Smooth muscle cell (in vitro differentiated cells): ENCODE measurements around the gene FANCC. TPM values are rescaled to one million over a fixed set of nuclear protein-coding genes. Genes with fewer than 3 reads are reported as not detected.

Experiments used
- DNase-seq: peaks from one replicate; lab custom pipeline; 2025; ENCODE audit not compliant: unreplicated experiment; lab: John Stamatoyannopoulos, UW
- H2AFZ ChIP-seq: fragments of 200-600 bp; sonication (generic); 2 replicates; pipeline ENCODE4 v1.6.0; 2016; ENCODE audit warnings: antibody characterized with exemption, low read depth, mild to moderate bottlenecking
- H3F3A ChIP-seq: fragments of 200-600 bp; sonication (generic); 2 replicates; pipeline ENCODE4 v1.6.0; 2017; ENCODE audit warnings: antibody characterized with exemption, low read depth
- H3K27ac ChIP-seq: fragments of 200-600 bp; sonication (generic); 2 replicates; pipeline ENCODE4 v1.5.1; 2016; ENCODE audit warnings: low read depth, mild to moderate bottlenecking
- H3K27me3 ChIP-seq: fragments of 200-600 bp; sonication (generic); 2 replicates; pipeline ENCODE4 v1.6.1; 2016; ENCODE audit warnings: low read depth, mild to moderate bottlenecking
- H3K36me3 ChIP-seq: fragments of 200-600 bp; sonication (generic); 2 replicates; pipeline ENCODE4 v1.5.1; 2016; ENCODE audit warnings: low read depth
- H3K4me1 ChIP-seq: fragments of 200-600 bp; sonication (generic); 2 replicates; pipeline ENCODE4 v1.5.1; 2016; ENCODE audit warnings: low read depth
- H3K4me2 ChIP-seq: fragments of 200-600 bp; sonication (generic); 2 replicates; pipeline ENCODE4 v1.6.0; 2016; ENCODE audit warnings: mild to moderate bottlenecking
- H3K4me3 ChIP-seq: fragments of 200-600 bp; sonication (generic); 2 replicates; pipeline ENCODE4 v1.5.1; 2016; ENCODE audit warnings: mild to moderate bottlenecking
- H3K79me2 ChIP-seq: fragments of 200-600 bp; sonication (generic); 2 replicates; pipeline ENCODE4 v1.6.0; 2016; ENCODE audit warnings: low read depth, mild to moderate bottlenecking
- H3K9ac ChIP-seq: fragments of 200-600 bp; sonication (generic); 2 replicates; pipeline ENCODE4 v1.6.0; 2016; ENCODE audit warnings: low read depth
- H3K9me3 ChIP-seq: fragments of 200-600 bp; sonication (generic); replicated peaks from 2 replicates; pipeline ENCODE4 v1.5.1; 2016; ENCODE audit warnings: low read depth
- H4K20me1 ChIP-seq: fragments of 200-600 bp; sonication (generic); 2 replicates; pipeline ENCODE4 v1.6.0; 2016; ENCODE audit warnings: low read depth
- CTCF ChIP-seq: fragments of 200-600 bp; sonication (generic); IDR thresholded peaks from 2 replicates; pipeline ENCODE4 v1.5.1; 2017; ENCODE audit warnings: borderline replicate concordance, mild to moderate bottlenecking, antibody characterized with exemption; ENCODE audit not compliant: insufficient read depth, poor library complexity, severe bottlenecking
- WGBS: methylation state at CpG from one replicate; pipeline ENCODE4 v1.1.7; 2016; ENCODE audit warnings: low lambda C conversion rate; 5-methylcytosine and 5-hydroxymethylcytosine counted together
- polyA plus RNA-seq: library from polyadenylated mRNA; unstranded; fragments of >200 nt; fragmentation: Nextera tagmentation; extraction: Ambion mirVana; gene quantifications from 2 replicates; pipeline ENCODE4 v1.2.1, GENCODE V29; 2016
- total RNA-seq: library from RNA; depleted of rRNA; stranded (reverse); fragments of >200 nt; gene quantifications from 2 replicates; pipeline ENCODE4 v1.2.3, GENCODE V29; 2014

FANCC gene
- total and polyA plus RNA-seq, 2 experiments from 2014 or later, result 11.0 to 11.2 TPM

- 98% methylated on average over 32 of the region's 41 CpGs for WGBS
- TF ChIP-seq CTCF, result no peak
- DNase-seq, result no peak
- Histone ChIP-seq H3K4me2 (no peak overlapping the region), H3F3A (no peaks in the 10 kb centered on the region), H3K27ac (no peak overlapping the region), H4K20me1 (no peaks in the 10 kb centered on the region), H3K36me3 (no peaks in the 10 kb centered on the region), H3K9ac (no peak overlapping the region), H3K4me3 (no peak overlapping the region), H3K27me3 (no peaks in the 10 kb centered on the region), H3K79me2 (peaks cover 8% of the 10 kb centered on the region), H2AFZ (no peak overlapping the region), H3K4me1 (peaks cover 5% of the 10 kb centered on the region), H3K9me3 (no peaks in the 10 kb centered on the region)
These were observed 25.3 kb downstream of the FANCC start for GRCh38 chr9:95292226-95292625.

DNA sequence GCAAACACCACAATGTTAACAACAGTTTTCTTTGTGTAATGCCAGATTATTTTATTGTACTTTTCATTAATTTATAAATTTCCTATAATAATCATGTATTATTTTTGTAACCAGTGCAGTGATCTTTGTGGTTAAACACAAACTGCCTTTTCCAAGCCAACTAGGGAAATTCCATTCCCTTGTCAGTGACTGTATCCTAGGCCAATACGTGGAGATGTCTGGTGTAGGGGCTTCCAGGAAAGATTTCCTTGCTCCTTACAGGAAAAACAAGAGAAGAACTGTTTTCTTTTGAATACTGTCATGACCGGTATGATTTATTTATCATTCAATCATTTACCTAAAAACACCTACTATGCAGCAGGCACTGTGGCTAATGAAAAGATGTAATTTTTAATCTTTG lies 31.4 kb downstream of the FANCC start:
- DNase-seq, result no peak
- H3K4me3 ChIP-seq, result no peak overlapping the region
- no peaks in the 10 kb centered on the region for H4K20me1 ChIP-seq
- no peaks in the 10 kb centered on the region for H3K4me1 ChIP-seq
- 66% methylated on average over 2 of the region's 2 CpGs for whole genome bisulfite sequencing
- no peak overlapping the region for H2AFZ ChIP-seq
- H3K79me2 ChIP-seq, result peaks cover 8% of the 10 kb centered on the region
- H3K27me3 ChIP-seq, result no peaks in the 10 kb centered on the region
- no peak for TF ChIP-seq CTCF
- no peak overlapping the region for H3K27ac ChIP-seq
- H3K9ac ChIP-seq, result no peak overlapping the region
- peaks cover 3% of the 10 kb centered on the region for H3K9me3 ChIP-seq
- no peaks in the 10 kb centered on the region for H3K36me3 ChIP-seq
- H3F3A ChIP-seq, result no peaks in the 10 kb centered on the region
- no peak overlapping the region for H3K4me2 ChIP-seq

GRCh38 chr9:95285307-95285706 lies 32.2 kb downstream of the FANCC start:
- no peaks in the 10 kb centered on the region for H4K20me1 ChIP-seq
- no peak overlapping the region for H3K4me3 ChIP-seq
- H3K79me2 ChIP-seq, result peaks cover 5% of the 10 kb centered on the region
- TF ChIP-seq CTCF, result no peak
- DNase-seq, result no peak
- no peaks in the 10 kb centered on the region for H3K4me1 ChIP-seq
- 96% methylated on average over 1 of the region's 1 CpG for WGBS
- no peak overlapping the region for H3K9ac ChIP-seq
- H3K4me2 ChIP-seq, result no peak overlapping the region
- no peaks in the 10 kb centered on the region for H3F3A ChIP-seq
- H3K27ac ChIP-seq, result no peak overlapping the region
- H3K9me3 ChIP-seq, result peaks cover 3% of the 10 kb centered on the region
- no peak overlapping the region for H2AFZ ChIP-seq
- no peaks in the 10 kb centered on the region for H3K36me3 ChIP-seq
- H3K27me3 ChIP-seq, result no peaks in the 10 kb centered on the region
